ENCODE measurements around the gene ALDH5A1.

The ALDH5A1 gene

DNA sequence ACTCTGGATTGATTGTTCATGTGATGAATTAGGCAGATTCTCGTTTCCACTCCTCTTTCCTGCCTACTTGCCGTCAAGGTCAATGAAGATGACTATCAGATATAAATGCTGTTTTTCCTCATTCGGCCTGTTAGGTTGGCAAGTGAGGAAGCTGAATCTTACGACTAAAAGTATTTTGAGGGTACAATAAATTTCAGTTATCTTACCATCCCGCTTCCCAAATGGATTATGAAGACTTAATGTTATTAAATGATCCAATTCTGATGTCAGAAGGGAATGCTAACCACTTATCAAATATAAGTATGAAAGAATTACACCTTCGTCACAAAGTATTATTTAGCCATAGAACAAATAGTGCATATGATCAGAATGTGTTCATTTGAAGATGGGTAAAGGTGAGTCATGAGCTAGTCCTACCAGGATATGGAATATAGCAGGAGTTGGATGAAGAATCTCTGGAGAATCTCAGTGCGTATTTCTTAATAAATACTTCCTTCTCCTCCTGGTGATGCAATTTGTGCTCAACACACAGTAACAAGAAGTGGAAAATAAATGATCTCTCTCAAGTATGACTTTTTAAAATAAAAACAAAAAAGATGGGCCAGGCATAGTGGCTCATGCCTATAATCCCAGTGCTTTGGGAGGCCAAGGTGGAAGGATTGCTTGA, 10.0 kb upstream of the ALDH5A1 start:
- TF ChIP-seq, protein P1, sequence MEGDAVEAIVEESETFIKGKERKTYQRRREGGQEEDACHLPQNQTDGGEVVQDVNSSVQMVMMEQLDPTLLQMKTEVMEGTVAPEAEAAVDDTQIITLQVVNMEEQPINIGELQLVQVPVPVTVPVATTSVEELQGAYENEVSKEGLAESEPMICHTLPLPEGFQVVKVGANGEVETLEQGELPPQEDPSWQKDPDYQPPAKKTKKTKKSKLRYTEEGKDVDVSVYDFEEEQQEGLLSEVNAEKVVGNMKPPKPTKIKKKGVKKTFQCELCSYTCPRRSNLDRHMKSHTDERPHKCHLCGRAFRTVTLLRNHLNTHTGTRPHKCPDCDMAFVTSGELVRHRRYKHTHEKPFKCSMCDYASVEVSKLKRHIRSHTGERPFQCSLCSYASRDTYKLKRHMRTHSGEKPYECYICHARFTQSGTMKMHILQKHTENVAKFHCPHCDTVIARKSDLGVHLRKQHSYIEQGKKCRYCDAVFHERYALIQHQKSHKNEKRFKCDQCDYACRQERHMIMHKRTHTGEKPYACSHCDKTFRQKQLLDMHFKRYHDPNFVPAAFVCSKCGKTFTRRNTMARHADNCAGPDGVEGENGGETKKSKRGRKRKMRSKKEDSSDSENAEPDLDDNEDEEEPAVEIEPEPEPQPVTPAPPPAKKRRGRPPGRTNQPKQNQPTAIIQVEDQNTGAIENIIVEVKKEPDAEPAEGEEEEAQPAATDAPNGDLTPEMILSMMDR (IDR thresholded peaks at IDR 0.05; ENCODE audit: borderline replicate concordance, insufficient read depth, low read depth, low read length): no peak
- H3K4me3 ChIP-seq (ENCODE audit: low read depth, low read length): no peak overlapping the region

DNA sequence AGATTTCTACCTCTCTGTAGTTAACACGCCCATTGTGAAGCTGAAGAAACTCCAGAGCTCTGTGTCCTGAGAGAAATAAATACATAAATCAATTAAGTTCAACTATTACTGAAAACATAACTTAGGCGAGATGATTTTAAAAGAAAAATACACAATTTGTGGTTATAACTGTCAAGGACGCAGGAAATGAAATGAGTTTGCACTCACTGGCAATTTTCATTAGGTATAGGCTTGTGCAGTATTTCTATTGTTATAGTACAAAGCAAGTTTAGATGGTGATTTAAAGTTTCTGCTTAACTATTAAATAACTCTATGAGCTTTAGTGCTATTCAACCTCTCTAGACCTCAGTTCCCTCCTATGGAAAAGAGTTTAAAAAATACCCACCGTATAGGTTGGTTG, 8.7 kb upstream of the ALDH5A1 start:
- TF ChIP-seq, protein P1 (IDR thresholded peaks at IDR 0.05; ENCODE audit: borderline replicate concordance, insufficient read depth, low read depth, low read length): no peak
- no peak overlapping the region for H3K4me3 ChIP-seq (ENCODE audit: low read depth, low read length)

DNA sequence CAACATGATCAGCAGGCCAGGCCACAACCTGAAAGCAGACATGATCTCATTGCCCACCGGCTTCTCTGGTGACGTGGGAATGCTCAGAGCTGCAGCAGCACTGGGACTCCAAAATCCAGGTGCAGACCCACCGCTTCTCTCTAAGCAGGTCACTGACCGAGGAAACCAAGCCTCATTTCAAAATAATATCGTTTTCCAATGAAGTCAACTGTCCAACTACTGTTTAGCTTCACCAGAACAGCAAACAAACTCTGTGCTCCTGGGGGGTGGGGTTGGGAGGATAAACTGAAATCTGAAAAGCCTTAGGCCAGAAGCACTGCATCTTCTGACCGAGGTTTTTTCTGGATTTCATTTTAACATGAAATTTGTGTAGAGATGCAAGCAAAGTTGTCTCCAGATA, 5.3 kb upstream of the ALDH5A1 start, which contains the start of gene GPLD1:
Gene GPLD1 (minus strand): TSS at position 109 of the 400 bp plus-strand sequence. CDS start 67 bp downstream, at position 42.
- H3K4me3 ChIP-seq (ENCODE audit: low read depth, low read length): no peak within 1 kb of the TSS
- TF ChIP-seq, protein P1 (IDR thresholded peaks at IDR 0.05; ENCODE audit: borderline replicate concordance, insufficient read depth, low read depth, low read length): no peak

DNA sequence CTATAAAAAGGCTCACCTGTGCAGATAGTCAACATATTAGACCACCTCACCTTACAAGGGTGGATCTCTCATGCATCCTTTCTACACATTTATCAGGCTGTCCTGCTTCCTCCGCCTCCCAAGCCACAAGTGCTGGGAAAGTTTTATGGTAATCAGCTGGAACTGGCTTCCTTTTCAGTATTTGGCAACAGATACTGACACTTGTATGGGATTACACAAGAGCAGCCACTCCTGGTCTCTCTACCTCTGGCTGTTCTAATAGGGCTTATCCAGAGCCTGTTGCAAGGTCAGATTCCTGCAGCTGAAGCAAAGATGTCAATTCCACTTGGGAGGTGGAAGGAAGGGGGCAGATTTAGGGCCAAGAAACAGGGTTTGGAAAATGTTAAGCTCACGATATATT, 4.9 kb upstream of the ALDH5A1 start:
- H3K4me3 ChIP-seq (ENCODE audit: low read depth, low read length): no peak overlapping the region
- TF ChIP-seq, protein P1 (IDR thresholded peaks at IDR 0.05; ENCODE audit: borderline replicate concordance, insufficient read depth, low read depth, low read length): no peak

DNA sequence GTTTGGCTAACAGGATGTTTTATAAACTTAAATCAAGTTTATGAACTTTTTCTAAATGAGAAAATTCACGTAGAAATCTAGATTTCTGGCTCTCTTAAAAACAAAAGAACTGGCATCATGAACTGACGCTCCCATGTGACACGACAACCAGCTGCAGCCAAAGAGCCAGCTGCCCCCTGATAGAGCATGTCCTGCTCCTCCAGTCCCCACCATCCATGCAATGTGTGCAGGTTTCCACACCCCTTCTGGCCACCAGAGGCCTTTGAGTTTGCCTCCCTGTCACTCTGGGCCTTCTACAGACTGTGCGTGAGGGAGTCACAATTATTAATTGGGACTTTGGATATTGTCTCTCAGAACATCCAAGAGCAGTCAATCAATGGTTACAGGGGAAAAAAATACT, 3.8 kb upstream of the ALDH5A1 start:
- TF ChIP-seq, protein P1 (IDR thresholded peaks at IDR 0.05; ENCODE audit: borderline replicate concordance, insufficient read depth, low read depth, low read length): no peak
- H3K4me3 ChIP-seq (ENCODE audit: low read depth, low read length): no peak overlapping the region

DNA sequence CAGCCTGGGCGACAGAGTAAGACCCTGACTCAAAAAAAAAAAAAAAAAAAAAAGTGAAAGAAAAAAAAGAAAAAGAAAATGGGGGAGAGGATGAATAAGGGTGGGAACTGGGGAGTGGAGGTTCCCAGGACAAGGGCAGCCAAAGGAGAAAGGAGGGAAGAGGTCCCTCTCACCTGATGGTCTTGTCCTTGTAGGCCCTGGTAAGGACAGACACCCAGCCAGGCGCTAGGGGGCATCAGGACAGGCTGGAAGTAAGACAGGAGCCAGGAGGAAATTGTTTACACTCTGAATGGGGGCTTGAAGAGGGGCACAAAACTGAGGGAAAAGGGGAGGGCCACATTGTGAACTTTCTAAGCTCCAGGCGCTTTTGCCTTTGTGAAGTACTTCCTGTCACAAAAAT, 2.3 kb upstream of the ALDH5A1 start:
- no peak overlapping the region for H3K4me3 ChIP-seq (ENCODE audit: low read depth, low read length)
- TF ChIP-seq, protein P1 (IDR thresholded peaks at IDR 0.05; ENCODE audit: borderline replicate concordance, insufficient read depth, low read depth, low read length): peak; percentile 24; the same call in 1 of the 2 replicates

All from GM12875 (cell line).